ENCODE results near the gene MTMR10.

DNA sequence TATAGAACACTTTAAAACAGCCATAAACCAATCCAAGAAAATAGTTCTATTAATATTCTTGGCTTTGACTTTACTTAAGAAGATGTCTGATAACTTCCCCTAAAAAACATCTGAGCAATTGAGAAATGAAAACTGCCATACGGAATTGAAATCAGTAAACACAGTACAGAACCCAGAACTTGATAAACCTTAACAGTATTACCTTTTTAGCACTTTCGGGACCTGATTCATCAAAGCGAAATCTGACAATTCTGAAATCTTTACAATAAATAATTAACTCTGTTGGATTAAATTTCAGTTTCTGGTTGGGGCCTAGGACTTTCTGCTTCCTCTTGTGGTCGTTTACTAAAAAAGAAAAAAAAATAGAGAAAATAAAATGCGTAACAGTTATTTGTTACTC lies 17.3 kb downstream of the MTMR10 start:
- TF ChIP-seq, protein P1, sequence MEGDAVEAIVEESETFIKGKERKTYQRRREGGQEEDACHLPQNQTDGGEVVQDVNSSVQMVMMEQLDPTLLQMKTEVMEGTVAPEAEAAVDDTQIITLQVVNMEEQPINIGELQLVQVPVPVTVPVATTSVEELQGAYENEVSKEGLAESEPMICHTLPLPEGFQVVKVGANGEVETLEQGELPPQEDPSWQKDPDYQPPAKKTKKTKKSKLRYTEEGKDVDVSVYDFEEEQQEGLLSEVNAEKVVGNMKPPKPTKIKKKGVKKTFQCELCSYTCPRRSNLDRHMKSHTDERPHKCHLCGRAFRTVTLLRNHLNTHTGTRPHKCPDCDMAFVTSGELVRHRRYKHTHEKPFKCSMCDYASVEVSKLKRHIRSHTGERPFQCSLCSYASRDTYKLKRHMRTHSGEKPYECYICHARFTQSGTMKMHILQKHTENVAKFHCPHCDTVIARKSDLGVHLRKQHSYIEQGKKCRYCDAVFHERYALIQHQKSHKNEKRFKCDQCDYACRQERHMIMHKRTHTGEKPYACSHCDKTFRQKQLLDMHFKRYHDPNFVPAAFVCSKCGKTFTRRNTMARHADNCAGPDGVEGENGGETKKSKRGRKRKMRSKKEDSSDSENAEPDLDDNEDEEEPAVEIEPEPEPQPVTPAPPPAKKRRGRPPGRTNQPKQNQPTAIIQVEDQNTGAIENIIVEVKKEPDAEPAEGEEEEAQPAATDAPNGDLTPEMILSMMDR (IDR thresholded peaks at IDR 0.05; ENCODE audit: low read length), result no peak
- no peak for TF ChIP-seq EZH2 (IDR thresholded peaks at IDR 0.05; ENCODE audit: borderline replicate concordance, low read length)

Data from OCI-LY1 (cell line).